ENCODE results near the gene FRYL.

The FRYL gene

DNA sequence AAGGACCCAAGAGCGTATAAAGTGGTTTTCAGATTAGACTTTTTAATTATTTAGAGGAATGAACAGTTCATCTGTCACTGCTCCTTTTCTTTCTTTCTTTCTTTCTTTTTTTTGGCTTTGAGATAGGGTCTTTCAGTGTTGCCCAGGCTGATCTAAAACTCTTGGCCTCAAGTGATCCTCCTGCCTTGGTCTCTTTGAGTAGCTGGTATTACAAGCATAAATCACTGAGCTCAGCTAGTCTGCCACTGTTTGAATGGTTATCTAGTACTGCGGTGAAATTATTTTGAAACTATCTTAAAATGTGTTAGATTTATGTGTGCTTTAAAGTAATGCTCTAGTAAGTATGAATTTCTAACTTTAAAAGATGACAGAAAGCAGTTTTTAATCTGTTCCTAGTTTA is 6.5 kb upstream of the FRYL start:
- H3K36me3 ChIP-seq (ENCODE audit: control insufficient read depth, insufficient read depth, low read length): no peaks in the 10 kb centered on the region
- no peak overlapping the region for H3K27ac ChIP-seq (ENCODE audit: low read length)
- no peak overlapping the region for H3K4me3 ChIP-seq (ENCODE audit: low read length)
- no CpG with 5 or more reads among the region's 2 CpGs for WGBS (ENCODE audit: insufficient coverage, insufficient read length)
- no peaks in the 10 kb centered on the region for H3K27me3 ChIP-seq (ENCODE audit: control insufficient read depth, insufficient read depth, low read length)
- DNase-seq (ENCODE audit: low read depth, low spot score): no peak
- no peaks in the 10 kb centered on the region for H3K4me1 ChIP-seq (ENCODE audit: control insufficient read depth, insufficient read depth, low read length)
- H3K9me3 ChIP-seq (ENCODE audit: control insufficient read depth, insufficient read depth, low read length): no peaks in the 10 kb centered on the region

- Histone ChIP-seq H3K4me1 (ENCODE audit: control insufficient read depth, insufficient read depth, low read length) (no peaks in the 10 kb centered on the region), H3K36me3 (ENCODE audit: control insufficient read depth, insufficient read depth, low read length) (no peaks in the 10 kb centered on the region), H3K9me3 (ENCODE audit: control insufficient read depth, insufficient read depth, low read length) (no peaks in the 10 kb centered on the region), H3K4me3 (ENCODE audit: low read length) (no peak overlapping the region), H3K27ac (ENCODE audit: low read length) (no peak overlapping the region), H3K27me3 (ENCODE audit: control insufficient read depth, insufficient read depth, low read length) (no peaks in the 10 kb centered on the region)
- DNase-seq (ENCODE audit: low read depth, low spot score): no peak
These were observed 5.2 kb upstream of the FRYL start for GRCh38 chr4:48785302-48785701.

- no peak for DNase-seq (ENCODE audit: low read depth, low spot score)
- Histone ChIP-seq H3K36me3 (ENCODE audit: control insufficient read depth, insufficient read depth, low read length) (no peaks in the 10 kb centered on the region; the same call in 1 of the 2 replicates), H3K27me3 (ENCODE audit: control insufficient read depth, insufficient read depth, low read length) (no peaks in the 10 kb centered on the region)
These were observed 1.9 kb upstream of the FRYL start for GRCh38 chr4:48781968-48782367.

GRCh38 chr4:48780865-48781214 is 761 bp upstream of the FRYL start:
- Histone ChIP-seq H3K9me3 (ENCODE audit: control insufficient read depth, insufficient read depth, low read length) (no peaks in the 10 kb centered on the region), H3K4me3 (ENCODE audit: low read length) (peak overlapping the region; percentile 45; the same call in 1 of the 2 replicates), H3K36me3 (ENCODE audit: control insufficient read depth, insufficient read depth, low read length) (no peaks in the 10 kb centered on the region; the same call in 1 of the 2 replicates), H3K4me1 (ENCODE audit: control insufficient read depth, insufficient read depth, low read length) (no peaks in the 10 kb centered on the region), H3K27ac (ENCODE audit: low read length) (no peak overlapping the region), H3K27me3 (ENCODE audit: control insufficient read depth, insufficient read depth, low read length) (no peaks in the 10 kb centered on the region)
- no peak for DNase-seq (ENCODE audit: low read depth, low spot score)
- WGBS (ENCODE audit: insufficient coverage, insufficient read length): no CpG with 5 or more reads among the region's 10 CpGs

More at GRCh38 chr4:48781968-48782367, 1.9 kb upstream of the FRYL start:
- Histone ChIP-seq H3K9me3 (ENCODE audit: control insufficient read depth, insufficient read depth, low read length) (no peaks in the 10 kb centered on the region), H3K4me1 (ENCODE audit: control insufficient read depth, insufficient read depth, low read length) (no peaks in the 10 kb centered on the region), H3K27ac (ENCODE audit: low read length) (no peak overlapping the region), H3K4me3 (ENCODE audit: low read length) (no peak overlapping the region)

DNA sequence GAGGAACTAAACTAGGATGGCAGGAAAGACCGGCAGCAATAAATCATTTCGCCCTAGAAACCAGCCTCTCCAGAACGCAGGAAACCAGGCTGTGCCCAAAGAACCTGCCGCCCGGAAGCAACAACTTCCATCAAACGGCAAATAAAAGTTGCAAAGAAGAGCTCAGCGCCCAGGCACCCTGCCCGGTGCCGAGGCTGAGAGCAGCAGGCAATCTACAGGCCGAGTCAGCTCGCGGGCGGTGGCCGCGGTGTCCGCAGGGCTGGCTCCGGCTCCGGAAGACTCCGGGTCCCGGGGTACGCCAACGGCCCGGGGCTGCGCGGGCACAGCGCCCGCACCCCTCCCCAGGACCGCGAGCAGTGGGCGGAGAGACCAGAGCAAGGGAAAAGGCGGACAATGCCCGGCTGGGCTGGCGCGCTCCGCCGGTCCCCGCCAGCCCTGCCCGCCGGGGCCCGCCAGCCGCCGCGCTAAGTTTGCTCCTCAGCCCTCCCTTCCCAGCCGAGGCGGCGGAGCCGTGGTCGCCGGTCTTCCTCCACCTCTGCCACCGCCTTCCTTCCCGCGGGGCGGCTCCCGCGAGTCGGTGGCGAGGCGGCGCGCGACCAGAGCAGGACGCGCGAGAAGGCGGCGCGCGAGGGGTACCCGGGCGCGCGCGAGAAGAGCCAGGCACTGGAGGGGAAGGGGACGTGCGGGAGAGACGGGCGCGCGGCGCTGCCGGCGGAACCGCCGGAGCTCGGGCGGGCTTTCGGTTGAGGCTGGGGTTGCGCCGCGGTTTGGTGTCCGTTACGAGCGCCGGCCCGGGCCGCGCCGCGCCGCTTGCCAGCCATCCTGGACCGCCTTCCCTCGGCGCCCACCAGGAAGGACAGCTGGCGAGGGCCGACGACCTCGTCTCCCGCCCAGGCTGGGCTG is 733 bp downstream of the FRYL start:
- no peak for DNase-seq (ENCODE audit: low read depth, low spot score)
- H3K9me3 ChIP-seq (ENCODE audit: control insufficient read depth, insufficient read depth, low read length): no peaks in the 10 kb centered on the region
- no CpG with 5 or more reads among the region's 108 CpGs for WGBS (ENCODE audit: insufficient coverage, insufficient read length)
- no peaks in the 10 kb centered on the region; the same call in 1 of the 2 replicates for H3K36me3 ChIP-seq (ENCODE audit: control insufficient read depth, insufficient read depth, low read length)
- H3K4me1 ChIP-seq (ENCODE audit: control insufficient read depth, insufficient read depth, low read length): no peaks in the 10 kb centered on the region
- no peak overlapping the region for H3K27ac ChIP-seq (ENCODE audit: low read length)
- peak overlapping the region; percentile 99 for H3K4me3 ChIP-seq (ENCODE audit: low read length)
- H3K27me3 ChIP-seq (ENCODE audit: control insufficient read depth, insufficient read depth, low read length): no peaks in the 10 kb centered on the region

GRCh38 chr4:48778431-48779094 is 1.5 kb downstream of the FRYL start:
- DNase-seq (ENCODE audit: low read depth, low spot score): no peak
- H3K4me3 ChIP-seq (ENCODE audit: low read length): peak overlapping the region; percentile 99; the same call in 1 of the 2 replicates

DNA sequence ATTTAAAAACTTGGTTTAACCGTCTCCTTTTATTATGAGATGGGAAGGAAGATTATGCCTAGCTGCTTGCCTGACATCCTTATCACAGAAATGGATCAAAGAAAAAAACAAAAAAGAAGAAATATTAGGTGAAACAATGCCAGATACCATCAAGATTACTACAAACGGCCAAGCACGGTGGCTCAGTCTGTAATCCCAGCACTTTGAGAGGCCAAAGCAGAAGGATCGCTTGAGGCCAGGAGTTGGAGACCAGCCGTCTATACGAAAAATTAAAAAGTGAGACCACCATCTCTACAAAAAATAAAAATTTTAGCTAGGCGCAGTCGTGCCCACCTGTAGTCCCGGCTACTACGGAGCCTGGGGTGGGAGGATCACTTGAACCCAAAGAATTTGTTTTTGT is 2.3 kb downstream of the FRYL start:
- H3K4me1 ChIP-seq (ENCODE audit: control insufficient read depth, insufficient read depth, low read length): no peaks in the 10 kb centered on the region
- H3K27ac ChIP-seq (ENCODE audit: low read length): no peak overlapping the region
- whole genome bisulfite sequencing (ENCODE audit: insufficient coverage, insufficient read length): no CpG with 5 or more reads among the region's 10 CpGs
- H3K36me3 ChIP-seq (ENCODE audit: control insufficient read depth, insufficient read depth, low read length): no peaks in the 10 kb centered on the region; the same call in 1 of the 2 replicates
- H3K4me3 ChIP-seq (ENCODE audit: low read length): no peak overlapping the region
- no peaks in the 10 kb centered on the region for H3K27me3 ChIP-seq (ENCODE audit: control insufficient read depth, insufficient read depth, low read length)
- no peak for DNase-seq (ENCODE audit: low read depth, low spot score)
- no peaks in the 10 kb centered on the region for H3K9me3 ChIP-seq (ENCODE audit: control insufficient read depth, insufficient read depth, low read length)

More at GRCh38 chr4:48778431-48779094, 1.5 kb downstream of the FRYL start:
- H3K27ac ChIP-seq (ENCODE audit: low read length): no peak overlapping the region
- no peaks in the 10 kb centered on the region for H3K27me3 ChIP-seq (ENCODE audit: control insufficient read depth, insufficient read depth, low read length)
- WGBS (ENCODE audit: insufficient coverage, insufficient read length): no CpG with 5 or more reads among the region's 8 CpGs
- H3K9me3 ChIP-seq (ENCODE audit: control insufficient read depth, insufficient read depth, low read length): no peaks in the 10 kb centered on the region
- H3K36me3 ChIP-seq (ENCODE audit: control insufficient read depth, insufficient read depth, low read length): no peaks in the 10 kb centered on the region; the same call in 1 of the 2 replicates
- no peaks in the 10 kb centered on the region for H3K4me1 ChIP-seq (ENCODE audit: control insufficient read depth, insufficient read depth, low read length)

DNA sequence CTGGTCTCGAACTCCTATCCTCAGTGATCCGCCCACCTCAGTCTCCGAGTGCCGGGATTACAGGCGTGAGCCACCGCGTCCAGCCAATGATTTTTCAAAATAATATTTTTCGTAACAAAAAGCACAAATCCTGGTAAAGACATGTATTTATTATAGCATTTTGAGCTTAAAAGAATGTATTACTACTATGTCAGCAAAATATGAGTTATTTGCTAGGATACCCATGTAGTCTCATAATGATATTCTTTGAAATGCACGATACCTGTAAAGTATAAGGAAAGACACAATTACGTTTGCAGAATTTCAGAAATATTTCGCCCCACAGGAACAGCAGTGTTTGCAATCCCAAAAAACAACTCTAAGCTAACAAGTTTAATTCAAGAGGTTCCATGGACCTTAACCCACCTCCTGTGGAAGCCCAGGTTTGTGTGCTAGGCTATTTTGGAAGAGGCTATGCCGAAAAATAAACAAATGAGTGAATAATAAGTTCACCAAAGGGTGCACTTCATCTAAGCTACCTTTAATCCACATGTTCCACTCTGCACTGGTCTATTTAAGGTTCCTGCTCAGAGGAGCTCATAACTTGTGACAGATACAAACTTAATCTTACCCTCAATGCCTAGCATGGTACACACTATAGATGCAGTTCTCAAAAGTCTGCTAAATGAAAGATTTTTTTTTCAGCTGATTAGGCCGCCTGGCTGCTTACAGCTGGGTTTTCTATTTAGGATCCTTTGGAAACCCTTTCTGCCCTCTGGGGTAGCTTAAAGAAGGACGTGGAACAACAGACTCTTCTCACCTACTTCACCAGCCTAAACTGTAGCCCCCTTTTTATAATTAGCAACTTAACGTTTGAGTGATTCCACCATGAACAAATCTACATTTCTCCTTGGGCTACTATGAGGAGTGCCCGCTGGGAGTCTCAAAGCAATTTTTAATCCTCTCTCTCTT is 5.0 kb downstream of the FRYL start:
- H3K27me3 ChIP-seq (ENCODE audit: control insufficient read depth, insufficient read depth, low read length): no peaks in the 10 kb centered on the region
- no peaks in the 10 kb centered on the region for H3K4me1 ChIP-seq (ENCODE audit: control insufficient read depth, insufficient read depth, low read length)
- H3K36me3 ChIP-seq (ENCODE audit: control insufficient read depth, insufficient read depth, low read length): no peaks in the 10 kb centered on the region; the same call in 1 of the 2 replicates
- no peak for DNase-seq (ENCODE audit: low read depth, low spot score)
- H3K9me3 ChIP-seq (ENCODE audit: control insufficient read depth, insufficient read depth, low read length): no peaks in the 10 kb centered on the region
- no CpG with 5 or more reads among the region's 16 CpGs for WGBS (ENCODE audit: insufficient coverage, insufficient read length)
- no peak overlapping the region for H3K27ac ChIP-seq (ENCODE audit: low read length)
- H3K4me3 ChIP-seq (ENCODE audit: low read length): no peak overlapping the region

- no peak overlapping the region for H3K27ac ChIP-seq (ENCODE audit: low read length)
These were observed 7.5 kb downstream of the FRYL start for GRCh38 chr4:48772556-48772955.

More at GRCh38 chr4:48772556-48772955, 7.5 kb downstream of the FRYL start:
- no CpG with 5 or more reads among the region's 3 CpGs for WGBS (ENCODE audit: insufficient coverage, insufficient read length)
- DNase-seq (ENCODE audit: low read depth, low spot score): no peak
- no peaks in the 10 kb centered on the region for H3K9me3 ChIP-seq (ENCODE audit: control insufficient read depth, insufficient read depth, low read length)
- H3K4me1 ChIP-seq (ENCODE audit: control insufficient read depth, insufficient read depth, low read length): no peaks in the 10 kb centered on the region
- H3K4me3 ChIP-seq (ENCODE audit: low read length): no peak overlapping the region
- H3K36me3 ChIP-seq (ENCODE audit: control insufficient read depth, insufficient read depth, low read length): no peaks in the 10 kb centered on the region
- H3K27me3 ChIP-seq (ENCODE audit: control insufficient read depth, insufficient read depth, low read length): no peaks in the 10 kb centered on the region

Measured in iPS DF 6.9 (cell line).